ENCODE results near the gene POLD4. TPM values are rescaled to one million over a fixed set of nuclear protein-coding genes. Genes with fewer than 3 reads are reported as not detected.

Gene POLD4
- total RNA-seq, 1 experiment from 2014 or later: 19.5 TPM

DNA sequence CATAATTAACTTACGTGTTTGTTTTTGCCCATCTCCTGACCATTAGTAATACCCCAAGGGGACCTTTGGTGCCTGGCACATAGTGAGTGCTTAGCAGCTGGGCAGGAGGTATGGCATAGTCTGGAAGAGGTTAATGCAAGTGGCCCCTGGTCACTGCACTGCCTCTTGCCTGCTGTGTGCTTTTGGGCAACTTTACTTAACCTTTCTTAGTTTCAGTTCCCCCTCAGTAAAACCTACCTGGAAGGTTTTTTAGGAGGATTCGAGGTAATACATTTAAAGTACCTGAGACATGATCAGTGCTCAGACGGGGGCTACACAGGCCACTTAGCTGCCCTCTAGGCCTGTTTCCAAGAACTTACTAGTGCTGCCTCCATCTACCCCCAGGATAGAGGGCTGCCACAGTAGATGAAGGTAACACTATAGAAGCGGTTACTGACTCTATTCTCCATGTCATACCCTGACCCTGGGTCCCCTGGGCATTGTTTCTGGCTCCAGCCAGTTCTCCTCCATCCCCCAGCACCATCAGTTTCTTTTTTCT, 3.3 kb downstream of the POLD4 start:
- Mint-ChIP-seq H3K4me1 (peaks cover 28 to 38% of the 10 kb centered on the region in 2 experiments), H3K9me3 (no peaks in the 10 kb centered on the region; a peak in 1 of 5 replicates), H3K36me3 (ENCODE audit: insufficient read depth in 1 of 3, low read depth in 3 of 3) (no peaks in the 10 kb centered on the region), H3K27ac (0 out of 7 replicates have a peak overlapping the region, but pooled peaks of 1 of the 3 experiments have one; percentile 2), H3K27me3 (ENCODE audit: low read depth) (no peaks in the 10 kb centered on the region; the same call in 1 of the 2 replicates), H3K4me3 (no peak overlapping the region)
- no peak overlapping the region for H3T11ph ChIP-seq (ENCODE audit: low read length)
- no peaks in the 10 kb centered on the region for H4K20me1 ChIP-seq (ENCODE audit: control insufficient read depth, insufficient read depth, insufficient read length)
- no peak overlapping the region for H3K56ac ChIP-seq (ENCODE audit: insufficient read length, low read depth, low read length)
- no peak overlapping the region for H2AFZ ChIP-seq (ENCODE audit: low read length)
- WGBS (ENCODE audit: extremely low coverage, insufficient read length, low lambda C conversion rate): no CpG with 5 or more reads among the region's 4 CpGs
- H3K18ac ChIP-seq (ENCODE audit: insufficient read length, low read depth, low read length): no peak overlapping the region
- no peak overlapping the region for H4K91ac ChIP-seq (ENCODE audit: insufficient read length, low read depth, low read length)
- no peak overlapping the region for H2BK5ac ChIP-seq (ENCODE audit: insufficient read length, low read length)
- H3K9ac ChIP-seq (ENCODE audit: extremely low read depth, insufficient read length, low read length): no peak overlapping the region
- no peak overlapping the region for H4K5ac ChIP-seq (ENCODE audit: insufficient read length, low read depth, low read length)
- H2BK20ac ChIP-seq (ENCODE audit: low read depth, low read length, poor library complexity, severe bottlenecking): no peak overlapping the region
- no peak overlapping the region for H2BK120ac ChIP-seq (ENCODE audit: low read depth, low read length, poor library complexity, severe bottlenecking)
- H3K79me1 ChIP-seq (ENCODE audit: insufficient read depth, low read depth, low read length, poor library complexity, severe bottlenecking): no peaks in the 10 kb centered on the region
- H3K4me2 ChIP-seq (ENCODE audit: insufficient read depth, insufficient read length, low read length): no peak overlapping the region
- no peak overlapping the region for H3K14ac ChIP-seq (ENCODE audit: insufficient read depth, low read length)
- H3K27me3 ChIP-seq (ENCODE audit: insufficient read depth, low read length): no peaks in the 10 kb centered on the region
- no peak for DNase-seq
- no peak overlapping the region for H2AK5ac ChIP-seq (ENCODE audit: insufficient read length, low read length)
- TF ChIP-seq, protein P1, sequence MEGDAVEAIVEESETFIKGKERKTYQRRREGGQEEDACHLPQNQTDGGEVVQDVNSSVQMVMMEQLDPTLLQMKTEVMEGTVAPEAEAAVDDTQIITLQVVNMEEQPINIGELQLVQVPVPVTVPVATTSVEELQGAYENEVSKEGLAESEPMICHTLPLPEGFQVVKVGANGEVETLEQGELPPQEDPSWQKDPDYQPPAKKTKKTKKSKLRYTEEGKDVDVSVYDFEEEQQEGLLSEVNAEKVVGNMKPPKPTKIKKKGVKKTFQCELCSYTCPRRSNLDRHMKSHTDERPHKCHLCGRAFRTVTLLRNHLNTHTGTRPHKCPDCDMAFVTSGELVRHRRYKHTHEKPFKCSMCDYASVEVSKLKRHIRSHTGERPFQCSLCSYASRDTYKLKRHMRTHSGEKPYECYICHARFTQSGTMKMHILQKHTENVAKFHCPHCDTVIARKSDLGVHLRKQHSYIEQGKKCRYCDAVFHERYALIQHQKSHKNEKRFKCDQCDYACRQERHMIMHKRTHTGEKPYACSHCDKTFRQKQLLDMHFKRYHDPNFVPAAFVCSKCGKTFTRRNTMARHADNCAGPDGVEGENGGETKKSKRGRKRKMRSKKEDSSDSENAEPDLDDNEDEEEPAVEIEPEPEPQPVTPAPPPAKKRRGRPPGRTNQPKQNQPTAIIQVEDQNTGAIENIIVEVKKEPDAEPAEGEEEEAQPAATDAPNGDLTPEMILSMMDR (conservative IDR thresholded peaks at IDR 0.05): no peak
- H2BK12ac ChIP-seq (ENCODE audit: insufficient read length, low read depth, low read length): no peak overlapping the region
- no peaks in the 10 kb centered on the region for H3K79me2 ChIP-seq (ENCODE audit: insufficient read depth, low read length)
- H3K23me2 ChIP-seq (ENCODE audit: insufficient read length, low read depth, low read length, poor library complexity, severe bottlenecking): peaks cover 14% of the 10 kb centered on the region
- H2BK15ac ChIP-seq (ENCODE audit: low read depth, low read length): no peak overlapping the region
- no peaks in the 10 kb centered on the region for H3K9me3 ChIP-seq (ENCODE audit: control insufficient read depth, low read depth, low read length)
- H3K4ac ChIP-seq (ENCODE audit: low read depth, low read length): no peak overlapping the region
- H3K23ac ChIP-seq (ENCODE audit: insufficient read length, low read depth, low read length): no peak overlapping the region
- H3K4me1 ChIP-seq (ENCODE audit: insufficient read depth, low read length): no peaks in the 10 kb centered on the region
- no peak overlapping the region for H3K27ac ChIP-seq (ENCODE audit: insufficient read length, low read depth, low read length)
- no peak overlapping the region for H4K8ac ChIP-seq (replicated peaks; ENCODE audit: insufficient read length, low read depth, low read length)

All from H9 (cell line).